Hippocampal formation (tissue), 2 donors: ENCODE measurements around the gene KCNQ1.

ENCODE experiments used
- DNase-seq, 2 donors: peaks; one replicate each; lab custom pipeline; 2025; lab: John Stamatoyannopoulos, UW

KCNQ1 gene

DNA sequence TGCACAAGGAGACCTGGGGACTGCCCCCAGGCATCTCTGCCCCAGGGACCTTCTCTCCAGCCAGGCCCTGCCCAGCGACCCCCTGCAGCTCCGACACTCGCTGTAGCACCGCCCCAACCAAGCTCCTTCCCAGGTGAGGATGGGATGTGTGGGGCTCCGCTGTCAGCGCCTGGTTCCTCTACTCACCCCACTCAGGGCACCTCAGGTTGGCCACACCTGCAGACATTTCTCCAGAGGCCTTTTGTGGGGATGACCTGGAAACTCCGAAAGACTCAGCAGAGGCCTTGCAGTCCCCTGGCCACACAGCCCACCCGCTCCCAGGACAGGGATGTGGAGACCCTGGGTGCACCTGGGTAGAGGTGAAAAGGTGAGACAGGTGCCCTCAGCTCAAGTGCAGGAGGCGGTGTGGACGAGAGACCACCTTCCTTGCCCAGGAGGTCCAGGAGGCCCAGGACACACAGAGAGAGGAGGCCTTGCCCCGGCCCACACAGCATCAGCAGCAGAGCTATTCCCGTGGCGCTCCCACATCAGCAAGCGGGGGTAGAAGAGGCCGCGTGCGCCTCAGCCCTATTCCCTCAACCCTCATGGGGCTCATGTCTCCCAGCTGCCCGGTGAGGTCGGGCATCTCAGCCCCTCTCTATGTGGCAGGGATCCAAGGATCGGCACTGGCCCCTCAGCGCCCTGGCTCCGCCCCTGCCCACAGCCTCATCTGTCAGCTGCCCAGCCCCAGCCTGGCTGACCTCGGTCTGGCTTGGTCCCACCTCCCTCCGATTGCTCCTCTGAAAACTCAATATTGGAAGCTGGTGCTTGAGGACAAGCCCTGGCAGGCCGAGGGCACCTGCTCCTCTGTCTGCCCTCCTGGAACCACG is 21.4 kb upstream of the KCNQ1 start:
- DNase-seq = no peak

DNA sequence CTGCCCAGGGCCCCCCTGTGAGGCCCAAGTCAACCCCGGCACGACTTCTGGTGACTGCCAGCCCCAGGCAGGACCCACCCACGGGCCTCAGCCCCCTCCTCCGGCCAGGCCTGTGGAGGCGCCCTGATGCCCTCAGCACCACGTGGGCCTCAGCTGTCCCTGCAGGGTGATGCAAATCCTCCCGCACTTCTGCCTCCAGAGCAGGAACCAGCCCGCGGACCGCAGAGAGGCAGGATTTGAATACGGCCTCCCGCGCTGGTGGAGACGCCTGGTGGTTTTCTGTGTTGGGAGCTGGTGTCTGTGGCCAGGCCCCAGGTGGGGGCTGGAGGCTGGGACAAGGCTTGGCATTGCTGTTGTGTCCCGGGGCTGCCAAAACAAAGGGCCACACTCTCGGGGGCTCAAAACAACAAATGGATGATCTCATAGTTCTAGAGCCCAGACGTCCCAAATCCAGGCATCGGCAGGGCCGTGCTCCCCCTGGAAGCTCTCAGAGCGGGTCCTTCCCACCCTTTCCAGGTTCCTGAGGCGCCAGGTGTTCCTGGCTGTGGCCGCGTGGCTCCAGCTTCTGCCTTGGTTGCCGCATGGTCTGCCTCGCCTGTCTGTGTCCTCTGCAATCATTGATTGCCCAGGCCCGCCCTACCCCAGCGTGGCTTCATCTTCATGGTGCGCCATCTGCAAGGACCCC is 19.9 kb upstream of the KCNQ1 start:
- DNase-seq = no peak

DNA sequence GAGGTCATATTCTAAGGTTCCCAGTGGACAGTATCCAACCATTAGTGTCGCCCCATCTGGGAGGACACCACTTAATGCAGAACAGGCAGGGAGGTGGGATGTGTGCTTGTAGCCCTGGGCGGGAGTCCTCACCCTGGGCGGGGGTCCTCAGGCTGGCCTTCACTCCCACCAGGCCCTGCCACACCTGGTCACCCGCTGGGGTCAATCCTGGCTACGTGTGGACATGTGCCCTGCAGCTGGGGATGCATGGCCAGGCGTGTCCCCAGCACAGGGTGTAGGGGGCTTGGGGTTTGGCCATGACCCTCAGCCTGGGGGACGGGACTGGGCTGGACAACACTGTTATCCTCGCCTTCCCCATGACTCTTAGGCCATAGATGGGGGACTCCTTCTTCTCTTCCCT is 19.3 kb upstream of the KCNQ1 start:
- DNase-seq = no peak

DNA sequence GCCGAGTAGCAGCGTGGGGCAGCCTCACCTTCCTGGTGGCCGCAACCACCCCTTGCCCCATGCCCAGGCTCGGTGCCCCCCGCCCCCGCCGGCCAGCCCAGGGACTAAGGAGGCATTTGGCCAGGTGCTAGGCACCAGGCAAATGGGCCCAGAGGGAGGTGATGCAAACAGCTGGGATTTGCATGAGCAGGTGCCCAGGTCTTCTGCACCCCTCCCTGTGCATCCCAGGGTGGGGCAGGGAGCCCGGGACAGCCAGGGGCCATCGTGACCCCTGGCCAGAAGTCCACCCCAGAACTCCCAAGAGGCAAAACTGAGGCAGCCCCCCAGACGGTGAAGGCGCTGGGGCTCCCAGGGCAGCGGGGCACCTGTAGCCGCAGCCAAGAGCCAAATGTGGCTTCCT is 18.6 kb upstream of the KCNQ1 start:
- DNase-seq = no peak

DNA sequence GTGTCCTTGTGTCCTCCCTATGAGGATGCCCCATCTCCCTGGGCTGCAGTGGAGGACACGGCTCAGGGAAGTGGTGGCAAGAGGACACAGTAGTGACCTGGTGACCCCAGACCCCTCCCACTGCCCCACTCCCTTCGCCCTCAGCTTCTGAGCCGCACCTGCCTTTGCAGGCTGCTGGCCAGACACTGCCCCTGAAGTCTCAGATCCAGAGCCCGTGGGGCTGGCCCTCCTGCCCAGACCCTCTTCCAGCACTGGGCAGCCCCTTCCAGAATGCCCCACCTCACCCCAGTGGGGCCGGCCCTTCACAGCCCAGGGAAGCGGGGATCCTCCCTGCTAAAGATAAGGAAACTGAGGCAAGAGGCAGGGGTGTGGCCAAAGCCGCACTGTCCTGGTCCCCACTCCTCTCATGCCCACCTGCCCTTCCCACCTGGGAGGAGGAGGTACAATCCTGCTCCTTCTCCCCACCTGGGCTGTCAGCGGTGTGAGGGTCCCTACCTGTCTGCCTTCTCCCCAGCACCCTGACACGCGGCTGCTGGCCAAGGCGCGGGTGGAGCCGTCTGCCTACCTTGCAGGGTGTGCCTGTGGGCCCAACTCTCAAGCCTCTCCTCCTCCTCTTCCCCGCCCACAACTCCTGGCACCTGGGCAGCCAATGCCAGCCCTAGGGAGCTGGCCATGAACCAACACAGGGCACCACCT is 17.8 kb upstream of the KCNQ1 start:
- no peak for DNase-seq

DNA sequence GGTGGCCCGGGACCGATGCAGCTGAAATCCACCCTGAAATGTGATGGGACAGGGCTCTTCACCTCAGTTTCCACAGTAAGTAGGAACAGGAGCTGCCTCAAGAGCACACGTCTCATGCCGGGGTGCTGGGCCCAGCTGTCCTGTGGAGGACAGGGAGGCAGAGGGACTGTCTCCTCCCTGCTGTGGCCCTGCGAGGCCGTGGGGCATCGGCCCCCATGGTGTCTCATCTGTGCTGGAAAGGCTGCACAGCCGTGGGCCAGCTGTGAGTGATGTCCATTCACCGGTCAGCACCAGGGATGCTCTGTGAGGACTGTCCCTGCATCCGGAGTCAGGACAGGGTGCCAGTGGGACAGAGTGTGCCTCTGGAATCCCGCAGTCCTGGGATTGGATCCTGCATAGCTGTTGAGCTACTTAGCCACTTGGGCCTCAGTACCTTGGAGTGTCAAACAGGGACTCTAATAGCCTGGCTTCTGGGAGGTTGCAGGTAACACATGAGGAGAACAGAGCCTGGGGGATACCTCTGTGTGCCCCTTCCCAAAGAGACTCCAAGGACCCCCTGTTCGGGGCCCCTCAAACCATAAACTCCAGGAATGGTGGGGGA is 17.0 kb upstream of the KCNQ1 start:
- DNase-seq = no peak

DNA sequence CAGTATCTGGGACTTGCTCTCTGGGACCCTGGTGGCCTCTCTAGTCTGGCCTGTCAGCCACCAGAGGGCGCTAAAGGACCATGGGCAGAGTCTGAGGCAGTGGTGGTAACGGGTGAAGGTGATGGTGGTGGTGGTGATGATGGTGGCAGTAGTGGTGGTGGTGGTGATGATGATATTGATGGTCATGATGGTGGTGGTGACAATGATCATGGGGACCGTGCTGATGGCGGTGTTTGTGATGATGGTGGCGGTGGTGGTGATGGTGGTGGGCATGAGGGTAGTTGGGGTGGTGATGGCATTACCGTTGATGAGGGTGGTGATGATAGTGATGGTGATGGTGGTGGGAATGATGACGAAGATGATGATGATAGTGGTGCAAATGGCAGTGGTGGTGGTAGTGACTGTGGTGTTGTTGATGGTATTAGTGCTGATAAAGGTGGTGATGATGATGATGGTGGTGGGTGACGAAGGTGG is 16.4 kb upstream of the KCNQ1 start:
- peak in 1 of 2 donors; percentile 55 for DNase-seq

DNA sequence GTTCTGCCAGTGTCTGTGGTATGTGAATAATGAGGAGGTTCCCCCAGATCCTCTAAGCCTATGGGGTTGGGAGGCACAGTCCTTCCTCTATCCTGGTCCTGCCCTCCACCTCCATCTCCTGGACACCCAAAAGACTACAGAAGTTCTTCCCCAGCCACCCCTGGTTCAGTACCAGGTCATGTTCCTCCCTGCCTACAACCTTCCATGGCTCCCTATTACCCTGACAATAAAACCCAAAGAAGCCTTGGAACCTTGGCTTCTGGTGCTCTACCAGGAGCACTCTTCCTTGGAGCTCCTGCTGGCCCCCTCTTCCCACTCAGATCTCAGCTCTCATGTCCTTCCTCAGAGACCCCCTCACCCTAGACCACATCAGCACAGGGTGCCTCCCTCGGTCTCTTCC is 13.4 kb upstream of the KCNQ1 start:
- no peak for DNase-seq

DNA sequence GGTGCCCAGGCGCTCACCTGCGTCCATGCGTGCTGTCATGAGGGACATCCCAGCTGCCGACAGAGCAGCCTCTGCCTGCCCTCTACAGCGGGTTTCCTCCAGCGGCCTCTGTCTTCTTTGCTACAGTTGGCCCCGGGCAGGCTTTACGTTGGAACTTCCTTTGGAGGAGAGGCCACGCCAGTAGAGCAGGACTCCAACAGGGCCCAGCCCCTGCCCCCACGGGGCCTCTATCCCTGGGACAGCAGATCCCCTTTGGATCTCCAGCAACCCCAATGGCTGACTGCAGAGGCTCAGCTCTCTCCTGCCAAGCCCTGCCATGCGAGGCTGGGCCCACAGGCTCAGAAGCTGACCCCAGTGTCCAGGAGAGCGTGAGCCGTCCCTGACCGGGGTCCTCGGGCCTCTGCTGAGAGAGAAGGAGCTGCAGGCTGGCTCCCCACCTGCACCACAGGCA is 12.6 kb upstream of the KCNQ1 start:
- DNase-seq = no peak

DNA sequence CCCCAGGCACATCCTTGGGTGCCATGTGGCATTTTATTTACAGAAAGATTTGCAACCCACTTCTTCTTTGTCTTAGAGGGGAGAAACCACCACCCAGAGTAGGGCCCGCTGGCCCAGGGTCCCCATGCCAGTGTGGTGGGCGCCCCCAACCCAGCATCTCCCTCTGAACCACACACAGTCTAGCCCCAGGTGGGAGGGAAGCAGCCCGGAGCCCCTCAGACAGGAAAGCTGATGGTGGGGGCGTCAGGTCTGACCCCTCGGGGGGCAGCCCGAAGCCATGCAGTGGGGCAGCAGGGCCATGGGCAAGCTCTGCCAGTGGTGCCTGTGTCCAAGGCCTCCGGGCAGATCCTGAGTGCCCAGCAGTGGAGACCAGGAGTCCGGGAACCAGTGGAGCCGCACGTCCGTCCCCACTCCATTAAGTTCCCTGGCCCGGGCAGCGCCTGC is 12.2 kb upstream of the KCNQ1 start:
- DNase-seq = no peak

DNA sequence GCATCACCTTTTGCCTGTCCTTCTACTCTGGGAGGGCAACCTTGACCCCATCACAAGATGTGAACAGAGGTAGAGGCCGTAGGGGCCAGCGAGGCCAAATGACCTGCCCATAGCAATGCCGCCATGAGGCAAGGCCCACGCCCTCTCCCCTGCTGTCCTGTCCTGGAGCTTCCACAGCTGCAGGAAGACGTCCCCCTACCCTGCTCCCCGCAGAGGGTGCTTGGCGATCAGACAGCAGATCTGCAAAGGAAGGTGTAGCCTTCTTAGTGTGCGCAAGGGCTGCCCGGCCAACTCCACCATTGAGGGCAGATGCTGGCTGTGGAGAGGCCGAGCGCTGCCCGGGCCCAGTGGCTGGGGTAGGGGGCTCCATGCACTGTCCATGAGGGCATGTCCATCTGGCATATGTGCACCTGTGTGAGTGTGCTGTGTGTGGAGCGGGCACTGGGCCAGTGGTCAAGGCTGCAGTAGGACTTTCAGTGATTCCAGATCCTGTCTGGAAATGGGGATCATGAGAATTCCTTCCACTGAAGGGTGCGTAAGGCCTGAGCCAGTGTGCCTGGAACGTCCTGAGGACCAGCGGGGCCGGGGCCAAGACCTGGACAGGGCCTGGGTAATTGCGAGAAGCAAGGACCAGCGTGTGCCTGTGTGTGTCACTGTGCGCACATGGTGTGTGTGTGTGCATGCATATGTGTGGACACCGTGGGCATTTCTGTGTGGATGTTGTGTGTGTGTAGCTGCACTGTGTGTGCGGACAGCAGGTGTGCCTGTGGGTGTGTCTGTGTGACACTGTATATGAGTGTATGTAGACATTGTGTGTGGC is 11.5 kb upstream of the KCNQ1 start:
- no peak for DNase-seq

DNA sequence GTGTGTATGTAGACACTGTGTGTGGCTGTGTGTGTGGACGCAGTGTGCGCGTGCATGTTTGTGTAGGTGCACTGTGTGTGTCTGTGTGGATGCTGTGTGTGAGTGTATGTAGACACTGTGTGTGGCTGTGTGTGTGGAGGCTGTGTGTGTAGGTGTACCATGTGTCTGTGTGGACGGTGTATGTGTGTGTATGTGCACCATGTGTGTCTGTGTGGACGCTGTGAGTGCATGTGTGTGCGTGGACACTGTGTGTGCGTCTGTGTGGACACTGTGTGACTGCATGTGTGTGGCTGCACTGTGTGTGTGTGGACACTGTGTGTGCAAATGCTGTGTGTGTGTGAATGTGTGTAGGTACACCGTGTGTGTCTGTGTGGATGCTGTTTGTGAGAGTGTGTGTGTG is 10.8 kb upstream of the KCNQ1 start:
- no peak for DNase-seq

DNA sequence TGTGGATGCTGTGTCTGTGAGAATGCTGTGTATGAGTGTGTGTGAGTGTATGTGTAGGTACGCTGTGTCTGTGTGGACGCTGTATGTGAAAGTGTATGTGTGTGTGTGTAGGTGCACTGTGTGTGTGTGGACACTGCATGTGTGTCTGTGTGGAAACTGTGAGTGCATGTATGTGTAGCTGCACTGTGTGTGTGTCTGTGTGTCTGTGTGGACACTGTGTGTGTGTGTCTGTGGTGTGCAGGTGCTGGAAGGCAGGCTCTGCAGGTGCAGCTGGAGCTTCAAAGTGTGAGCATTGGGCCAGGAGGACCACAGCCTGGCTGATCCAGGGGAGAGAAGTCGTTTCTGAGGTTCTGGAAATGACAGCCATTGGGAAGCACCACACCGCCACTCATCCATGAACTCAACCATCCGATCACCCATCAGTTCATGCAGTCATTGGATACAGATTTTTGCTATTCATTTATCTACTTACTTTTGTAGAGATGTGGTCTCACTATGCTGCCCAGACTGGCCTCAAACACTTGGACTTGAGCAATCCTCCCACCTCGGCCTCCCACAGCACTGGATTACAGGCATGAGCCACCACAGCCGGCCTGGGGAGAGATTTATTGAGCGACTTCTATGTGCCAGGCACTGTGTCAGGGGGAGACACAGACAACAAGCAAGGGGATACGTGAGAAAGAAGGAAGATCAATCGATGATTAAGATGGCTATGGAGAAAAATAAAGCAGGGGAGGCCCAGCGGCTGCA is 10.1 kb upstream of the KCNQ1 start:
- no peak for DNase-seq

DNA sequence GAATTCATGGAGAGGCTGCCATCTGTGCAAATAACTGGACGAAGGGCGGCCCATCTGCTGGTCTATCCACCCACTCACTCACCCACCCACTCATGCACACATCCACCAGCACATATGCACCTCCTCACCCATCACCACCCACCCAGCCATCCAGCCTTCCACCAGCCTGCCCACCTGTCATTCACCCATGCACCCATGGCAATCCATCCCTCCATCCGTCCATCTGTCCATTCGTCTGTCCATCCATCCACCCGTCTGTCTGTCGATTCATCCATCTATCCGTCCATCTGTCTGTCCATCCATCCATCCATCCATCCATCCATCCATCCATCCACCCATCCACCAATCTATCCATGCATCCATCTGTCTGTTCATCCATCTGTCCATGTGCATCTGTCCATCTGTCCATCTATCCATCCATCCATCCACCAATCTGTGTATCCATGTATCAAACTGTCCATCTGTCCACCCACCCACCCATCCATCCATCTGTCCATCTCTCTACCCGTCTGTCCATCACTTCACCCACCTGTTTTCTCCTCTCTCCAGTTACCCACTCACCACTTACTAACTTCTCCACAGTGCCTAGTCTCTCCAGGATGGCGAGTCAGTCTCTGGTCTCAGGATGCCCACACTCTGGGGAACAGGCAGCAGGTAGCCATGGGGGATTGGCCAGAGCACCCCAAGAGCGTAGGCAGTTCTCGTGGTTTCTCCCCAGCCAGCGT is 9.4 kb upstream of the KCNQ1 start:
- DNase-seq = no peak

DNA sequence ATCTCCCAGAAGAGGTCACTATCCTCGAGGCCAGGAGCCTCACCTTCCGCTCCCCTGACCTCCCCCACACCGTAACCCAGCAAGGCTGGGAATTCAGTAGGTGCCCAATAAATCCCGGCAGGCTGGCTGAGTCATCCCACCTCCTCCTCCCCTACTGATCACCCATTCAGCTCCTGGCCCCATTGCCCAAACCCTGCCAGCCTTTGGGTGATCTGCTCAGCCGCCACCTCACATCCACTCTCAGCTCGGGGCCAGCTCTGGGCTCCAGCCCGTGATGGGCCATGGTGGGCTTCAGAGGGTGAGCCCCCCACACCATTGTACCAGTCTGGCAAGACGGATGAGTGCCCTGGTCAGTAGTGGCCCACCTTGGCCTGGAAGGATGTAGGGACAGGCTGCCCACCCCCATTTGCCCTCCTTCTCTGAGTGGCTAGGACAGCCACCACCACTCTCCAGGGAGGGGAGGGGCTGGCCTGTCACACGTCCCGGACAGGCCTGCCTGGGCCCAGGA is 8.7 kb upstream of the KCNQ1 start:
- no peak for DNase-seq

DNA sequence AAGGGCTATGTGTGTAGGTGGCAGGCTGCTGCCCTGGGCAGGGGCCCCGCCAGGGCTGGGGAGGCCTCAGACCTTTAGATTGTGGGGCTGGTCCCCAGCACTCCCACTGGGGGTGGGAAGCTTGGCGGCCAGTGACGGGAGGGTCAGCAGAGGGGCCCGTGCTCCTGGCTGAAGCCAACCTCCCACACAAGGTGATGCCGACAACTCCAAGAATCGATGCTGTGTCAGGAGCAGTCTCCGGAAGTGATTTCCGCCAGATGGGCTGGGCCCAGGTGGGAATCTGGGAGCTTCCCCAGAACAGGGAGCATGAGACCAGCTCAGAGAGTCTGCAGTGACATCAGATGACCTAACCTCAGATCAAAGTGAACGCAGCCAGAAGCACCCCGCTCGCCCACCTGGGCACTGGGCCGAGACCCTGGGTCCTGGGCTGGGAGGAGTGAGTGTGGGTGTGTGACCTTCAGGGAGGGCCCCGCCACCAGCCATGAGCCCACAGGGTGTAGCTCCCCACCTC is 8.2 kb upstream of the KCNQ1 start:
- DNase-seq = no peak

DNA sequence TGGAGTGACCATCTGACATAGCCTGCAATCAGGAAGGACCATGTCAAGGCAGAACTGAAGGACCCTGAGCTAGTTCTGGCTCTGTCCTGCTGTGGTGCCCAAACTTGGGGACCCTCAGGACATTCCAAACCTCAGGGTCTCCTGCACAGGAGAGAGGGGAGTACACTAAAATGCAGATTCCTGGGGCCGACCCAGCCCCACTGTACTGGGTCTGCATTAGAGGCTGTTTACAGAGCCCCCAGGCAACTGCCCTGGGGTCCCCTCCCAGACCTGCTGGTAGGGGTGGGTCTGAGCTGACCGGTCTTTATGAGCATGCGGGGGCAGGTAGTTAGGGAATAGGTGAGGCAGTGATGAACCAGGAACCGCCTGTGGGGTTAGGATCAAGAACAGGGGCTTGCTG is 7.3 kb upstream of the KCNQ1 start:
- no peak for DNase-seq

DNA sequence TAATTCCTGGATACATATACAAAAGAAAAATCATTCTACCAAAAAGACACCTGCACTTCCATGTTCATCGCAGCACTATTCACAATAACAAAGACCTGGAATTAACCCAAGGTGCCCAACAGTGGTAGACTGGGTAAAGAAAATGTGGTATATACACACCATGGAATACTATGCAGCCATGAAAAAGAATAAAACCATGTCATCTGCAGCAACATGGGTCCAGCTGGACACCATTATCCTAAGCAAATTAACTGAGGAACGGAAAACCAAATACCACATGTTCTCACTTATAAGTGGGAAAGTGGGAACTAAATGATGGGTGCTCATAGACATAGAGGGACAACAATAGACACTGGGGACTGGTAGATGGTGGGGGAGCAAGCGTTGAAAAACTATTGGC is 5.0 kb upstream of the KCNQ1 start:
- DNase-seq = no peak

DNA sequence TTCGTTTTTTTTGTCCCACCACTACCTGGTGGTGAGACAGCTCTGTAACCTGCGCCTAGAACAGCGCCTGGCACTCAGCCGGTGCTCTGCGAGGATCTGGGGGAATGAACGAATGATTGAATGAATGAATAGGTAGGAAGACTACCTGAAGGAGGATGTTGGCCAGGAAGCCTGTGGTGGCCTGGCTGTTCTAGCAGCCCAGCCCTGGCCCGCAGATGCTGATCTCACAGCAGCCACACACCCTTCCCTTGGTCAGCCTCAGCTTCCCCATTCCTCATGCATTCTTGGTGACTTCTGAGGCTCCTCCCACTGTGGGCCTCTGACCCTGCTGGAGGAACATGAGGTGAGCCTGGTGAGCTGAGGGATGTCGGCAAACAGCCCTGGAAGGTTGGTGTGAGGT is 4.2 kb upstream of the KCNQ1 start:
- no peak for DNase-seq

DNA sequence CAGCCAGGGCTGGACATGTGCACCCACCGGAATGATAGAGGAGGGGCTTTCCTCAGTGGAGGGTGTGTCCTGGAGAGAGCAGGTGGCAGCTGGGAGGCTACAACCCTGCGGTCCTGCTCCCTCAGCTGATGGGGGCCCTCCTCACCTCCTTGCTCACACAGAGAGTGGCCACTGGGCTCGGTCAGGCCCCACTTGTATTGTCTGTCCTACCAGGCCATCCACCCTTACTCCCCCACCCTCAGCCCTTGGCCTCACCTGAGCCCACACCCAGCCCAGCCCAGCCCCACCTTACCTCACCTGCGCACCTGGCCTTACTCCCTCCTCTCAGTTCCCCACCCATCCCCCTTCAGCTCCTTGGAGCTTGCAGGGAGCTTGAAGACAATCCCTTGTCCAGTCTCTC is 3.6 kb upstream of the KCNQ1 start:
- DNase-seq = no peak
